PC-9 (cell line): ENCODE data around the gene TRIM38.

ENCODE experiments used
- CTCF ChIP-seq: fragments of 200-600 bp; sonication (generic); conservative IDR thresholded peaks from 2 replicates; pipeline ENCODE4 v1.6.1; 2017; ENCODE audit warnings: mixed run types, antibody characterized with exemption, mild to moderate bottlenecking, moderate library complexity
- EZH2 ChIP-seq: fragments of 200-600 bp; sonication (generic); IDR thresholded peaks from 2 replicates; pipeline ENCODE4 v1.8.0; 2017; ENCODE audit warnings: antibody characterized with exemption, low read depth

GRCh38 chr6:26034905-26035304 is 72.3 kb downstream of the TRIM38 start:
- TF ChIP-seq CTCF (no peak), EZH2 (no peak)
